SK-N-SH (cell line): ENCODE data around the gene SAMD15. TPM values are rescaled to one million over a fixed set of nuclear protein-coding genes. Genes with fewer than 3 reads are reported as not detected.

Experiments
- CTCF ChIA-PET: fragments of 300-600, 350-600 bp; formaldehyde crosslinking; extraction: SDS; loops from one replicate; lab custom pipeline; 2021; lab: Yijun Ruan, JAX
- POLR2A ChIA-PET: fragments of 350-600 bp; sonication (Branson Sonifier 250); formaldehyde crosslinking; extraction: SDS; loops from one replicate; lab custom pipeline; 2020; ENCODE audit warnings: antibody characterized with exemption, inconsistent platforms; lab: Yijun Ruan, JAX
- DNase-seq: peaks from one replicate; pipeline ENCODE4 v3.0.0; 2012
- H2AFZ ChIP-seq: fragments of 200-600 bp; sonication (generic); 2 replicates; pipeline ENCODE4 v1.8.1; 2016; ENCODE audit warnings: antibody characterized with exemption, mild to moderate bottlenecking, low read depth
- H3F3A ChIP-seq: fragments of 200-600 bp; sonication (generic); replicated peaks from 2 replicates; pipeline ENCODE3; 2016; ENCODE audit warnings: antibody characterized with exemption, mild to moderate bottlenecking; ENCODE audit not compliant: insufficient read depth
- H3K27ac ChIP-seq, 2 experiments: fragments of 200-500 bp in 1 of 2; fragments of 200-600 bp in 1 of 2; sonication (Bioruptor generic) in 1 of 2; sonication (generic), shearing (Covaris generic) in 1 of 2; 2 replicates each; pipeline versions ENCODE4 v1.5.1 to v1.6.1; 2014 to 2016; ENCODE audit warnings: low read depth in 2 of 2, inconsistent platforms in 1 of 2, low read length in 1 of 2, mild to moderate bottlenecking in 1 of 2, mixed read lengths in 1 of 2
- H3K27me3 ChIP-seq: fragments of 200-600 bp; sonication (generic), shearing (Covaris generic); 2 replicates; pipeline ENCODE4 v1.6.1; 2016; ENCODE audit warnings: mixed run types; ENCODE audit not compliant: insufficient read depth
- H3K36me3 ChIP-seq, 2 experiments: fragments of 200-500 bp in 1 of 2; fragments of 200-600 bp in 1 of 2; sonication (Bioruptor generic) in 1 of 2; sonication (generic) in 1 of 2; replicated peaks in 1 of 2; 2 replicates each; pipeline versions ENCODE3 to v1.5.1; 2014 to 2016; ENCODE audit warnings: low read length in 1 of 2, mild to moderate bottlenecking in 1 of 2; ENCODE audit not compliant: insufficient read depth in 2 of 2, control insufficient read depth in 1 of 2
- H3K4me1 ChIP-seq, 2 experiments: fragments of 200-500 bp in 1 of 2; fragments of 200-600 bp in 1 of 2; sonication (Bioruptor generic) in 1 of 2; sonication (generic), shearing (Covaris generic) in 1 of 2; 2 replicates each; pipeline versions ENCODE4 v1.5.1 to v1.6.1; 2014 to 2016; ENCODE audit warnings: low read depth in 1 of 2, low read length in 1 of 2, mixed run types in 1 of 2; ENCODE audit not compliant: insufficient read depth in 2 of 2, control insufficient read depth in 1 of 2
- H3K4me2 ChIP-seq: fragments of 200-600 bp; sonication (generic), shearing (Covaris generic); 2 replicates; pipeline ENCODE4 v1.6.1; 2017; ENCODE audit warnings: mixed run types
- H3K4me3 ChIP-seq, 2 experiments: fragments of 200-500 bp in 1 of 2; fragments of 200-600 bp in 1 of 2; sonication (Bioruptor generic) in 1 of 2; sonication (generic), shearing (Covaris generic) in 1 of 2; 2 replicates each; pipeline versions ENCODE4 v1.5.1 to v1.8.1; 2014 to 2016; ENCODE audit warnings: low read depth in 2 of 2, inconsistent platforms in 1 of 2, low read length in 1 of 2, mild to moderate bottlenecking in 1 of 2, mixed read lengths in 1 of 2, moderate library complexity in 1 of 2
- H3K79me2 ChIP-seq: fragments of 200-600 bp; sonication (generic); 2 replicates; pipeline ENCODE4 v1.8.1; 2017; ENCODE audit warnings: mild to moderate bottlenecking; ENCODE audit not compliant: insufficient read depth
- H3K9ac ChIP-seq: fragments of 200-600 bp; sonication (generic); 2 replicates; pipeline ENCODE4 v1.6.1; 2017; ENCODE audit warnings: mixed run types
- H3K9me2 ChIP-seq: fragments of 200-600 bp; sonication (generic); 2 replicates; pipeline ENCODE4 v1.6.1; 2017; ENCODE audit warnings: mixed run types
- H3K9me3 ChIP-seq: fragments of 200-600 bp; sonication (generic); 2 replicates; pipeline ENCODE4 v1.6.1; 2017; ENCODE audit warnings: mixed run types, mild to moderate bottlenecking, moderate library complexity
- H4K20me1 ChIP-seq: fragments of 200-600 bp; sonication (generic); 2 replicates; pipeline ENCODE4 v1.6.1; 2017; ENCODE audit warnings: mild to moderate bottlenecking, mixed run types; ENCODE audit not compliant: insufficient read depth
- CHD2 ChIP-seq: fragments of 150-350 bp; IDR thresholded peaks from 2 replicates; pipeline ENCODE4 v1.6.1; 2018; ENCODE audit warnings: low read length; ENCODE audit not compliant: partially characterized antibody
- ELF1 ChIP-seq: IDR thresholded peaks from 2 replicates; pipeline ENCODE4 v1.4.0; 2012
- EZH2phosphoT487 ChIP-seq: fragments of 200-600 bp; sonication (generic); IDR thresholded peaks from 2 replicates; pipeline ENCODE4 v1.6.1; 2017; ENCODE audit warnings: low read depth, mixed run types, mild to moderate bottlenecking, antibody characterized with exemption, moderate library complexity, borderline replicate concordance
- GATA2 ChIP-seq: sonication (generic); formaldehyde crosslinking; IDR thresholded peaks from 2 replicates; pipeline ENCODE4 v1.5.0; 2020; ENCODE audit warnings: mild to moderate bottlenecking, missing genetic modification reagents
- JUND ChIP-seq: IDR thresholded peaks from 2 replicates; pipeline ENCODE4 v1.4.0; 2012
- MAX ChIP-seq: IDR thresholded peaks from 2 replicates; pipeline ENCODE4 v1.4.0; 2012; ENCODE audit warnings: low read depth
- NFIC ChIP-seq: IDR thresholded peaks from 2 replicates; pipeline ENCODE4 v1.4.0; 2012; ENCODE audit warnings: borderline replicate concordance
- NRF1 ChIP-seq: IDR thresholded peaks from 2 replicates; pipeline ENCODE4 v1.6.1; 2012; ENCODE audit warnings: low read depth, mild to moderate bottlenecking, low read length
- POLR2AphosphoS5 ChIP-seq: IDR thresholded peaks from 2 replicates; pipeline ENCODE4 v1.6.1; 2012; ENCODE audit warnings: low read depth, low read length
- RCOR1 ChIP-seq: fragments of 150-350 bp; IDR thresholded peaks from 2 replicates; pipeline ENCODE4 v1.6.1; 2017; ENCODE audit warnings: antibody characterized with exemption, low read length
- RXRA ChIP-seq: IDR thresholded peaks from 2 replicates; pipeline ENCODE4 v1.4.0; 2012; ENCODE audit warnings: low read depth, mild to moderate bottlenecking, borderline replicate concordance
- SMC3 ChIP-seq: IDR thresholded peaks from 2 replicates; pipeline ENCODE4 v1.6.1; 2012; ENCODE audit warnings: low read depth, low read length, improper control_type of control experiment
- TCF12 ChIP-seq: IDR thresholded peaks from 2 replicates; pipeline ENCODE4 v1.4.0; 2012
- YY1 ChIP-seq: IDR thresholded peaks from 2 replicates; pipeline ENCODE4 v1.4.0; 2012; ENCODE audit warnings: low read depth, mild to moderate bottlenecking
- WGBS: methylation state at CpG from one replicate; pipeline ENCODE4 v1.1.6; 2017; ENCODE audit warnings: low lambda C conversion rate; 5-methylcytosine and 5-hydroxymethylcytosine counted together
- polyA plus RNA-seq, 3 experiments: library from polyadenylated mRNA; depleted of rRNA; stranded (reverse); fragments of >200 nt; gene quantifications; 2 replicates each; pipeline ENCODE4 v1.2.3, GENCODE V29; 2012

The SAMD15 gene
- polyA plus RNA-seq, 1 of the 3 experiments (the other 2 are of a cell fraction) = 1.7 TPM

GRCh38 chr14:77436042-77436441, 58.9 kb downstream of the SAMD15 start:
- Histone ChIP-seq H3F3A (peaks cover 14% of the 10 kb centered on the region), H3K27me3 (no peaks in the 10 kb centered on the region), H4K20me1 (no peaks in the 10 kb centered on the region), H3K4me3 (no peak overlapping the region), H3K9me2 (no peaks in the 10 kb centered on the region), H2AFZ (no peak overlapping the region), H3K79me2 (no peaks in the 10 kb centered on the region)
- POLR2A ChIA-PET = no interaction called here
- no peak for DNase-seq
- 96% methylated on average over 3 of the region's 3 CpGs for WGBS
- TF ChIP-seq NFIC (no peak), SMC3 (no peak), CHD2 (no peak), GATA2 (no peak), MAX (no peak), TCF12 (no peak), JUND (no peak)
- TF ChIP-seq, all 33 proteins: peak for 0
- Histone ChIP-seq H3K9ac (no peak overlapping the region), H3K4me2 (no peak overlapping the region), H3K9me3 (no peaks in the 10 kb centered on the region), H3K27ac (no peak overlapping the region), H3K4me1 (no peaks in the 10 kb centered on the region), H3K36me3 (peaks cover 63 to 71% of the 10 kb centered on the region in 2 experiments)
- CTCF ChIA-PET = interaction anchor here (1.6 kb wide), 1 partner anchor 23 kb away, joined by 5 read pairs; no protein-coding TSS in a partner anchor

GRCh38 chr14:77438596-77438995, 61.4 kb downstream of the SAMD15 start:
- TF ChIP-seq ELF1 = no peak
- TF ChIP-seq JUND = no peak
- TF ChIP-seq POLR2AphosphoS5 = no peak
- no peak for TF ChIP-seq RXRA
- no peak for TF ChIP-seq RCOR1
- no peak for TF ChIP-seq NRF1
- TF ChIP-seq EZH2phosphoT487 = no peak
- TF ChIP-seq CHD2 = no peak
- no peaks in the 10 kb centered on the region for H3K27me3 ChIP-seq
- POLR2A ChIA-PET = interaction anchor here (1.1 kb wide), 2 partner anchors 8 to 12 kb away, joined by 3 to 4 read pairs; no protein-coding TSS in a partner anchor
- H3K36me3 ChIP-seq = peaks cover 66% of the 10 kb centered on the region in 2 experiments
- H3K9me2 ChIP-seq = no peaks in the 10 kb centered on the region
- H3K9me3 ChIP-seq = no peaks in the 10 kb centered on the region
- 96% methylated on average over 1 of the region's 1 CpG for WGBS
- no peaks in the 10 kb centered on the region for H3K4me1 ChIP-seq
- no peak for DNase-seq
- H4K20me1 ChIP-seq = no peaks in the 10 kb centered on the region
- CTCF ChIA-PET = no interaction called here
- no peaks in the 10 kb centered on the region for H3K79me2 ChIP-seq
- H3K9ac ChIP-seq = no peak overlapping the region
- H3K4me2 ChIP-seq = no peak overlapping the region
- no peak overlapping the region for H3K27ac ChIP-seq
- peaks cover 14% of the 10 kb centered on the region for H3F3A ChIP-seq
- no peak overlapping the region for H3K4me3 ChIP-seq
- H2AFZ ChIP-seq = no peak overlapping the region

- no peak for DNase-seq
- no peak overlapping the region for H2AFZ ChIP-seq
- no peak overlapping the region for H3K4me3 ChIP-seq
- no peaks in the 10 kb centered on the region for H3K4me1 ChIP-seq
- H3K79me2 ChIP-seq = no peaks in the 10 kb centered on the region
- no peak overlapping the region for H3K27ac ChIP-seq
- no peak overlapping the region for H3K4me2 ChIP-seq
- H3K9me2 ChIP-seq = no peaks in the 10 kb centered on the region
- H3K9ac ChIP-seq = no peak overlapping the region
- POLR2A ChIA-PET = no interaction called here
- H3F3A ChIP-seq = peaks cover 14% of the 10 kb centered on the region
- H3K36me3 ChIP-seq = peaks cover 60 to 65% of the 10 kb centered on the region in 2 experiments
- no peaks in the 10 kb centered on the region for H4K20me1 ChIP-seq
- H3K27me3 ChIP-seq = no peaks in the 10 kb centered on the region
- CTCF ChIA-PET = no interaction called here
- H3K9me3 ChIP-seq = no peaks in the 10 kb centered on the region
- WGBS = 97% methylated on average over 4 of the region's 4 CpGs
- TF ChIP-seq YY1 = no peak
- TF ChIP-seq POLR2AphosphoS5 = no peak
- TF ChIP-seq MAX = no peak
- TF ChIP-seq, all 33 proteins: peak for 0
These were observed 62.7 kb downstream of the SAMD15 start for GRCh38 chr14:77439861-77440260.

Other genes with a start within 250 kb of the SAMD15 start
- gene ZDHHC22, start 235.6 kb upstream of the SAMD15 start, polyA plus RNA-seq (2012; rRNA removed) = 0.03 TPM in 1 of 2 replicates, not detected in the other
- 0.25 and 0.52 TPM in 2 replicates for gene TMEM63C, start 195.6 kb upstream of the SAMD15 start, polyA plus RNA-seq (2012; rRNA removed)
- not detected in 2 replicates for gene NGB, start 106.2 kb upstream of the SAMD15 start, polyA plus RNA-seq (2012; rRNA removed)
- 19.9 and 22.8 TPM in 2 replicates for gene POMT2, start 56.5 kb upstream of the SAMD15 start, polyA plus RNA-seq (2012; rRNA removed)
- 43.1 and 53.7 TPM in 2 replicates for gene GSTZ1, start 56.3 kb upstream of the SAMD15 start, polyA plus RNA-seq (2012; rRNA removed)
- 2.3 and 3.2 TPM in 2 replicates for gene TMED8, start 285 bp upstream of the SAMD15 start, polyA plus RNA-seq (2012; rRNA removed)
- gene NOXRED1, start 46.1 kb downstream of the SAMD15 start, polyA plus RNA-seq (2012; rRNA removed) = 0.21 and 0.37 TPM in 2 replicates
- gene VIPAS39, start 80.2 kb downstream of the SAMD15 start, polyA plus RNA-seq (2012; rRNA removed) = 20.8 and 29.2 TPM in 2 replicates
- gene AHSA1, start 80.7 kb downstream of the SAMD15 start, polyA plus RNA-seq (2012; rRNA removed) = 366 and 439 TPM in 2 replicates
- 0.08 and 0.20 TPM in 2 replicates for gene ISM2, start 121.4 kb downstream of the SAMD15 start, polyA plus RNA-seq (2012; rRNA removed)
- gene SPTLC2, start 239.3 kb downstream of the SAMD15 start, polyA plus RNA-seq (2012; rRNA removed) = 10.2 and 14.4 TPM in 2 replicates